Neural cell (in vitro differentiated cells): Measurements from ENCODE around the gene ANTXR2. TPM values are rescaled to one million over a fixed set of nuclear protein-coding genes. Genes with fewer than 3 reads are reported as not detected.

Experiments
- H2AFZ ChIP-seq: fragments of 200-600, 300-800 bp; sonication (generic), shearing (Covaris generic); 2 replicates; pipeline ENCODE4 v1.6.0; 2014; ENCODE audit warnings: low read depth, mild to moderate bottlenecking, antibody characterized with exemption, low read length, moderate library complexity
- H3F3A ChIP-seq: fragments of 200-600 bp; shearing (Covaris generic); 2 replicates; pipeline ENCODE4 v1.6.1; 2016; ENCODE audit warnings: mild to moderate bottlenecking, moderate library complexity, mixed read lengths, antibody characterized with exemption, low read length; ENCODE audit not compliant: insufficient read depth, poor library complexity, severe bottlenecking
- H3K27ac ChIP-seq: fragments of 200-600, 300-800 bp; sonication (generic), shearing (Covaris generic); 2 replicates; pipeline ENCODE4 v1.5.1; 2014; ENCODE audit warnings: mild to moderate bottlenecking, low read length, moderate library complexity
- H3K27me3 ChIP-seq: fragments of 300-800, 200-600 bp; sonication (generic), shearing (Covaris generic); 2 replicates; pipeline ENCODE4 v1.6.0; 2014; ENCODE audit warnings: mild to moderate bottlenecking, low read depth, low read length, moderate library complexity; ENCODE audit not compliant: insufficient read depth
- H3K36me3 ChIP-seq: fragments of 300-800, 200-600 bp; sonication (generic), shearing (Covaris generic); 2 replicates; pipeline ENCODE4 v1.5.1; 2014; ENCODE audit warnings: mild to moderate bottlenecking, antibody characterized with exemption, low read length, moderate library complexity; ENCODE audit not compliant: insufficient read depth
- H3K4me2 ChIP-seq: fragments of 300-800, 200-600 bp; sonication (generic), shearing (Covaris generic); 2 replicates; pipeline ENCODE4 v1.6.0; 2014; ENCODE audit warnings: mild to moderate bottlenecking, low read length
- H3K4me3 ChIP-seq: fragments of 300-800, 200-600 bp; sonication (generic), shearing (Covaris generic); 2 replicates; pipeline ENCODE4 v1.5.1; 2014; ENCODE audit warnings: mild to moderate bottlenecking, low read length, moderate library complexity
- H3K79me2 ChIP-seq: fragments of 200-600 bp; shearing (Covaris generic); replicated peaks from 2 replicates; pipeline ENCODE4 v1.6.0; 2014; ENCODE audit warnings: mild to moderate bottlenecking, low read length, moderate library complexity; ENCODE audit not compliant: insufficient read depth
- H3K9ac ChIP-seq: fragments of 300-800, 200-600 bp; sonication (generic), shearing (Covaris generic); 2 replicates; pipeline ENCODE4 v1.6.1; 2016; ENCODE audit warnings: mild to moderate bottlenecking, low read length, mixed read lengths
- H3K9me2 ChIP-seq: fragments of 200-600 bp; shearing (Covaris generic); 2 replicates; pipeline ENCODE4 v1.6.1; 2016; ENCODE audit warnings: mild to moderate bottlenecking, low read length, mixed read lengths; ENCODE audit not compliant: insufficient read depth
- H3K9me3 ChIP-seq: fragments of 200-600, 300-800 bp; sonication (generic), shearing (Covaris generic); 2 replicates; pipeline ENCODE4 v1.6.1; 2016; ENCODE audit warnings: mild to moderate bottlenecking, mixed run types, low read length, moderate library complexity, mixed read lengths
- H4K20me1 ChIP-seq: fragments of 200-600 bp; shearing (Covaris generic); 2 replicates; pipeline ENCODE4 v1.6.1; 2016; ENCODE audit warnings: mild to moderate bottlenecking, mixed run types; ENCODE audit not compliant: insufficient read depth
- EP300 ChIP-seq: fragments of 450-650 bp; conservative IDR thresholded peaks from 2 replicates; pipeline ENCODE4 v1.6.1; 2014; ENCODE audit warnings: antibody characterized with exemption, mild to moderate bottlenecking, moderate library complexity; ENCODE audit not compliant: poor library complexity, severe bottlenecking
- EZH2 ChIP-seq: fragments of 200-600, 300-800 bp; shearing (Covaris generic), sonication (generic); IDR thresholded peaks from 2 replicates; pipeline ENCODE4 v1.6.1; 2014; ENCODE audit warnings: antibody characterized with exemption, low read length, borderline replicate concordance, mild to moderate bottlenecking; ENCODE audit not compliant: insufficient read depth, poor library complexity, severe bottlenecking
- POLR2AphosphoS5 ChIP-seq: IDR thresholded peaks from 2 replicates; pipeline ENCODE4 v1.6.1; 2012
- RAD21 ChIP-seq: fragments of 450-650 bp; conservative IDR thresholded peaks from 2 replicates; pipeline ENCODE4 v1.6.1; 2014; ENCODE audit warnings: antibody characterized with exemption, mild to moderate bottlenecking, moderate library complexity
- SMC3 ChIP-seq: fragments of 450-650 bp; conservative IDR thresholded peaks from 2 replicates; pipeline ENCODE4 v1.6.1; 2014; ENCODE audit warnings: antibody characterized with exemption, mild to moderate bottlenecking, moderate library complexity; ENCODE audit not compliant: poor library complexity
- TAF1 ChIP-seq: IDR thresholded peaks from 2 replicates; pipeline ENCODE4 v1.6.1; 2012; ENCODE audit warnings: low read depth
- polyA plus RNA-seq: library from polyadenylated mRNA; depleted of rRNA; stranded (reverse); fragments of >200 nt; gene quantifications from 2 replicates; pipeline ENCODE4 v1.2.3, GENCODE V29; 2014
- TF ChIP-seq, protein P1 (sequence below): IDR thresholded peaks from 2 replicates; pipeline ENCODE4 v1.6.1; 2012; ENCODE audit warnings: borderline replicate concordance
- TF ChIP-seq, protein P2 (sequence below): fragments of 450-650 bp; IDR thresholded peaks from 2 replicates; pipeline ENCODE4 v1.5.1; 2014; ENCODE audit warnings: antibody characterized with exemption, mild to moderate bottlenecking, moderate library complexity; ENCODE audit not compliant: poor library complexity, severe bottlenecking

ANTXR2 gene
- polyA plus RNA-seq, 1 donor from 2014 or later: 31.7 TPM

DNA sequence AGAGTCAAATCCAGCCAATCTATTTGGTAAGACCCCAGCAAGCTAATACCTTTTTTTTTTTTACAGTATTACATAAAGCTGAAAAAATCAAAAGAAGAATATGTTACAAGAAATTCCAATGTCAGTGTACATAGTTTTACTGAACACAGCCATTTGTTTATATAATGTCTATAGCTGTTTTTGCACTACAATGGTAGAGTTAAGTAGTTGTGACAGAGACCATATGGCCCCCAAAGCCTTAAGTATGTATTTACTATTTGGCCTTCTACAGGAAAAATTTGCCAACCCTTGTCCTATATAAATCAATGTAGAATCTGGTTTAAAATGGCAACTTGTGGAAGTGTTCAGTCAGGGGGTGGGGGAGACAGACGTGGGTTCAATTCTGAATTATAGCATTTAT, 60.7 kb downstream of the ANTXR2 start:
- Histone ChIP-seq H3K9me2 (no peaks in the 10 kb centered on the region), H3K4me2 (no peak overlapping the region), H3K9me3 (no peaks in the 10 kb centered on the region), H3K79me2 (no peaks in the 10 kb centered on the region), H3K27me3 (no peaks in the 10 kb centered on the region), H3K36me3 (no peaks in the 10 kb centered on the region), H3K4me3 (no peak overlapping the region), H3K27ac (no peak overlapping the region), H3F3A (no peaks in the 10 kb centered on the region), H2AFZ (no peak overlapping the region), H3K9ac (no peak overlapping the region), H4K20me1 (no peaks in the 10 kb centered on the region)
- TF ChIP-seq, protein P1, sequence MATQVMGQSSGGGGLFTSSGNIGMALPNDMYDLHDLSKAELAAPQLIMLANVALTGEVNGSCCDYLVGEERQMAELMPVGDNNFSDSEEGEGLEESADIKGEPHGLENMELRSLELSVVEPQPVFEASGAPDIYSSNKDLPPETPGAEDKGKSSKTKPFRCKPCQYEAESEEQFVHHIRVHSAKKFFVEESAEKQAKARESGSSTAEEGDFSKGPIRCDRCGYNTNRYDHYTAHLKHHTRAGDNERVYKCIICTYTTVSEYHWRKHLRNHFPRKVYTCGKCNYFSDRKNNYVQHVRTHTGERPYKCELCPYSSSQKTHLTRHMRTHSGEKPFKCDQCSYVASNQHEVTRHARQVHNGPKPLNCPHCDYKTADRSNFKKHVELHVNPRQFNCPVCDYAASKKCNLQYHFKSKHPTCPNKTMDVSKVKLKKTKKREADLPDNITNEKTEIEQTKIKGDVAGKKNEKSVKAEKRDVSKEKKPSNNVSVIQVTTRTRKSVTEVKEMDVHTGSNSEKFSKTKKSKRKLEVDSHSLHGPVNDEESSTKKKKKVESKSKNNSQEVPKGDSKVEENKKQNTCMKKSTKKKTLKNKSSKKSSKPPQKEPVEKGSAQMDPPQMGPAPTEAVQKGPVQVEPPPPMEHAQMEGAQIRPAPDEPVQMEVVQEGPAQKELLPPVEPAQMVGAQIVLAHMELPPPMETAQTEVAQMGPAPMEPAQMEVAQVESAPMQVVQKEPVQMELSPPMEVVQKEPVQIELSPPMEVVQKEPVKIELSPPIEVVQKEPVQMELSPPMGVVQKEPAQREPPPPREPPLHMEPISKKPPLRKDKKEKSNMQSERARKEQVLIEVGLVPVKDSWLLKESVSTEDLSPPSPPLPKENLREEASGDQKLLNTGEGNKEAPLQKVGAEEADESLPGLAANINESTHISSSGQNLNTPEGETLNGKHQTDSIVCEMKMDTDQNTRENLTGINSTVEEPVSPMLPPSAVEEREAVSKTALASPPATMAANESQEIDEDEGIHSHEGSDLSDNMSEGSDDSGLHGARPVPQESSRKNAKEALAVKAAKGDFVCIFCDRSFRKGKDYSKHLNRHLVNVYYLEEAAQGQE: no peak
- no peak for TF ChIP-seq EP300
- TF ChIP-seq, protein P2, sequence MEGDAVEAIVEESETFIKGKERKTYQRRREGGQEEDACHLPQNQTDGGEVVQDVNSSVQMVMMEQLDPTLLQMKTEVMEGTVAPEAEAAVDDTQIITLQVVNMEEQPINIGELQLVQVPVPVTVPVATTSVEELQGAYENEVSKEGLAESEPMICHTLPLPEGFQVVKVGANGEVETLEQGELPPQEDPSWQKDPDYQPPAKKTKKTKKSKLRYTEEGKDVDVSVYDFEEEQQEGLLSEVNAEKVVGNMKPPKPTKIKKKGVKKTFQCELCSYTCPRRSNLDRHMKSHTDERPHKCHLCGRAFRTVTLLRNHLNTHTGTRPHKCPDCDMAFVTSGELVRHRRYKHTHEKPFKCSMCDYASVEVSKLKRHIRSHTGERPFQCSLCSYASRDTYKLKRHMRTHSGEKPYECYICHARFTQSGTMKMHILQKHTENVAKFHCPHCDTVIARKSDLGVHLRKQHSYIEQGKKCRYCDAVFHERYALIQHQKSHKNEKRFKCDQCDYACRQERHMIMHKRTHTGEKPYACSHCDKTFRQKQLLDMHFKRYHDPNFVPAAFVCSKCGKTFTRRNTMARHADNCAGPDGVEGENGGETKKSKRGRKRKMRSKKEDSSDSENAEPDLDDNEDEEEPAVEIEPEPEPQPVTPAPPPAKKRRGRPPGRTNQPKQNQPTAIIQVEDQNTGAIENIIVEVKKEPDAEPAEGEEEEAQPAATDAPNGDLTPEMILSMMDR: no peak
- TF ChIP-seq RAD21: no peak
- TF ChIP-seq POLR2AphosphoS5: no peak
- TF ChIP-seq EZH2: no peak
- no peak for TF ChIP-seq TAF1
- TF ChIP-seq SMC3: no peak

DNA sequence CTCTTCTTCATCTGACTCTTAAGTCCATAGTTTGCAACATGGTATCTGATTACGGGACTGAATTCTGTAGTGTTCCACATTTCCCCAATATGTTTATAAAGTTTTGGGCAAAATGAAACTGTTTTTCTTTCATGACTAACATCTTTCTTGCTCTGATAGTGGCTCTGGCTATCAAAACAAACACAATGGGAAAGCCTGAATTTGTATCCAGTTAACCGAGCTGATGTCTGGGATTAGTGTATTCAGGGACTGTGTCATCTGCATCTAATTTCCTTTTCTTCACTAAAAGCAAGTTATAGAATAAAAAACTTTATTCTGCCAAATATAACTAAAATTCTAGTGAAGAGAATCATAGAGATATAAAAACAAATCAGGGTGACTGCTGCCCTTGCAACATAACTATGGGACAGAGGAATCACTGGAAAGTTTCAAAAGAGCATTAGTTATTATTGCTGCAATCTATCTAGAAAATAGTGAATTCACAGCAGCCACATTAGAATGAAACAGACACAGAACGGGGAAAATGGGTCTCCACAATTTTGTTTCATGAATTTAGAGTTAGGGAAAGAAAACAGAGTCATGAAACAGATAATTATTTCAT, 61.3 kb downstream of the ANTXR2 start:
- no peaks in the 10 kb centered on the region for H4K20me1 ChIP-seq
- no peak overlapping the region for H3K4me2 ChIP-seq
- no peaks in the 10 kb centered on the region for H3K9me2 ChIP-seq
- no peaks in the 10 kb centered on the region for H3K79me2 ChIP-seq
- H3K27me3 ChIP-seq: no peaks in the 10 kb centered on the region
- no peaks in the 10 kb centered on the region for H3F3A ChIP-seq
- TF ChIP-seq, protein P2: no peak
- no peak for TF ChIP-seq RAD21
- TF ChIP-seq, protein P1: no peak
- H3K9me3 ChIP-seq: no peaks in the 10 kb centered on the region
- no peak overlapping the region for H2AFZ ChIP-seq
- no peaks in the 10 kb centered on the region for H3K36me3 ChIP-seq
- no peak overlapping the region for H3K27ac ChIP-seq
- no peak overlapping the region for H3K9ac ChIP-seq
- H3K4me3 ChIP-seq: no peak overlapping the region
